Measurements from ENCODE around the gene ABCB6.

The ABCB6 gene

GRCh38 chr2:219160186-219161017 is 58.4 kb downstream of the ABCB6 start, which contains the start of gene NHEJ1 (continued):
- TF ChIP-seq ZNF146 (tag by site-specific recombination; IDR thresholded peaks at IDR 0.05) (no peak), PRDM10 (tag by site-specific recombination; IDR thresholded peaks at IDR 0.05) (peak; percentile 86), ZNF677 (tag by site-specific recombination; IDR thresholded peaks at IDR 0.05) (no peak), ZNF404 (tag by site-specific recombination; IDR thresholded peaks at IDR 0.05) (no peak), ZNF830 (tag by site-specific recombination; IDR thresholded peaks at IDR 0.05; ENCODE audit: low read depth) (no peak)
